Neuron (in vitro differentiated cells): Measurements from ENCODE around the gene THSD4.

Source experiments
- H2AFZ ChIP-seq: one replicate; pipeline ENCODE4 v1.6.1; 2013; ENCODE audit warnings: low read depth, mild to moderate bottlenecking, inconsistent platforms, low read length, moderate library complexity
- H3K27me3 ChIP-seq: one replicate; pipeline ENCODE4 v1.6.1; 2013; ENCODE audit warnings: low read length; ENCODE audit not compliant: insufficient read depth
- H3K36me3 ChIP-seq: one replicate; pipeline ENCODE4 v1.6.1; 2013; ENCODE audit warnings: low read length; ENCODE audit not compliant: insufficient read depth
- H3K4me1 ChIP-seq: one replicate; pipeline ENCODE4 v1.6.1; 2013; ENCODE audit warnings: low read length; ENCODE audit not compliant: insufficient read depth
- H3K4me3 ChIP-seq: 2 replicates; pipeline ENCODE4 v1.5.1; 2013; ENCODE audit warnings: mild to moderate bottlenecking, low read length, moderate library complexity
- H3K9me3 ChIP-seq: one replicate; pipeline ENCODE4 v1.6.1; 2013; ENCODE audit warnings: low read length

Gene THSD4

DNA sequence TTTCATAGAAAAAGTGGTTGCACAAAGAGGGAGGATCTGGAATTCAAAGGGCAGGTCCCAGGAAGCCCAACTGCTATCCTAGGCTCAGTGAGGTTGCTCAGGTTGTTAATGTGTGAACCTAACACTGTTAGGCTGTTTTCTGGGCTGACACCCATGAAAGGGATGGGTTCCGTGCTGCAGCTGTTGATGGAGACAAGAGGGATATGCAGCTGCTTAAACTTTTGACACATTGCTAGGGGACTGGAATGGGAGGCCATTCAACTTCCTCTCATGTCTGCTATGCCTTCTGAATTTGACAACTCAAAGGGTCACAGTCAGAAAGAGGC, 497.1 kb downstream of the THSD4 start:
- H3K4me1 ChIP-seq, result peaks cover 26% of the 10 kb centered on the region
- H3K4me3 ChIP-seq, result no peak overlapping the region
- H3K9me3 ChIP-seq, result no peaks in the 10 kb centered on the region
- H3K36me3 ChIP-seq, result no peaks in the 10 kb centered on the region
- H3K27me3 ChIP-seq, result no peaks in the 10 kb centered on the region
- H2AFZ ChIP-seq, result no peak overlapping the region

DNA sequence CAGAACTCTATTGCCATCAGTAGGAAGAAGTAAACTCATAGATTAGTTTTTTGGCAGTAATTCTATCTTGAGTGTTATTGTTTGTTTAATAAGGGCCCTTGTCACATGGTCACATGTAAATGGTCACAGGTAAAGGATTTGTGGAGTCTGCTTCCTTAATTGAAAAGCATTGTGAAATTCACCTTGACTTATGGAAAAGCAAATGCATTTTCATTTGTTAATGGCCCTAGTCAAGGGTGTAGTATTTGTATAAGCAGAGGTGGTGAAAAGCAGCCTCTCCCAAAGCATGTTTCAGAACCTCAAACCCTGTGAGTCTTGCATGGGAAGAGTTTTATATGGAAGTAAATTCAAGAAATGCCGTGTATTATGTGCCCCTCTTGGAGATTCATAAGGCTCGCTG, 497.6 kb downstream of the THSD4 start:
- no peaks in the 10 kb centered on the region for H3K36me3 ChIP-seq
- no peaks in the 10 kb centered on the region for H3K27me3 ChIP-seq

DNA sequence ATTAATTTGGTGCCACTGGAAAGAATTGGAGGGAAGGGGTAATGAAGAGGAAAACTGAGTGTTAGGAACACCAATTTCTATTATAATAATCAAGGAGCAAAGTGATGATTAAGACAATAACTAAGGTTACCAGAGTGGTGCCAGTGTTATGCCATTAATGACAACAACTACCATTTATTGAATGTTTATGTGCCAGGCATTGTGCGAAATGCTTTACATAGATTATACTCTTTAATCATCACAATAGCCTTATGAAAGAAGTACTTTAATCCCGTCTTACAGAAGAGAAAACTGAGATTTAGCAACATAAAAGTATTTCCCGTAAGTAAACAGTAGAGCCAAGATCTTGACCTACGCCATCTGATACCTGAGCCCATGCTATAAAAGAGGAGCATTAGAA, 507.8 kb downstream of the THSD4 start:
- no peaks in the 10 kb centered on the region for H3K27me3 ChIP-seq
- H3K4me3 ChIP-seq, result no peak overlapping the region
- no peaks in the 10 kb centered on the region for H3K9me3 ChIP-seq
- no peak overlapping the region for H2AFZ ChIP-seq
- H3K36me3 ChIP-seq, result no peaks in the 10 kb centered on the region
- H3K4me1 ChIP-seq, result no peaks in the 10 kb centered on the region

More for the DNA sequence above, 497.6 kb downstream of the THSD4 start:
- Histone ChIP-seq H3K4me1 (peaks cover 26% of the 10 kb centered on the region), H2AFZ (no peak overlapping the region), H3K9me3 (no peaks in the 10 kb centered on the region), H3K4me3 (no peak overlapping the region)

DNA sequence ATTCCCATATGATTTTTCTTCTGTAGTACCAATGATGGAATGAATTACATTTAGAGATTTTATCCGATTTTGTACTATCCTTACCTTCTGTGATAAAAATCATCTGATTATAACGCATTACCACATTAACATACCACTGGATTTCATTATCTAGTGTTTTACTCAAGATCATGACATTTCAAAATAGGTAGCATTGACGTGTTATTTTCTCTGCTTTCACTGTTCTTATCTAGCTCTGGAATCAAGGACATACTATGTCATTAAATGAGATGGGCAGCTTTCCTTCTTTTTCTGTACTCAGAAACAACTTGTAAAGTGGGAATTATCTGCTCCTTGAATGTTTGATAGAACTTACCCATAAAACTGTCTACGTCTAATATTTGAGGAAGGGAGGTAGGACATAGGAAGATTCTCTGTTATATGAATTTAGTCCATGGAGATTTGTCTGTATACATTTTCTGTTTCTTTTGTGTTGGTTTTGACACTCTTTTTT, 511.4 kb downstream of the THSD4 start:
- Histone ChIP-seq H2AFZ (no peak overlapping the region), H3K36me3 (no peaks in the 10 kb centered on the region), H3K4me3 (no peak overlapping the region), H3K9me3 (no peaks in the 10 kb centered on the region), H3K4me1 (peaks cover 14% of the 10 kb centered on the region), H3K27me3 (no peaks in the 10 kb centered on the region)

DNA sequence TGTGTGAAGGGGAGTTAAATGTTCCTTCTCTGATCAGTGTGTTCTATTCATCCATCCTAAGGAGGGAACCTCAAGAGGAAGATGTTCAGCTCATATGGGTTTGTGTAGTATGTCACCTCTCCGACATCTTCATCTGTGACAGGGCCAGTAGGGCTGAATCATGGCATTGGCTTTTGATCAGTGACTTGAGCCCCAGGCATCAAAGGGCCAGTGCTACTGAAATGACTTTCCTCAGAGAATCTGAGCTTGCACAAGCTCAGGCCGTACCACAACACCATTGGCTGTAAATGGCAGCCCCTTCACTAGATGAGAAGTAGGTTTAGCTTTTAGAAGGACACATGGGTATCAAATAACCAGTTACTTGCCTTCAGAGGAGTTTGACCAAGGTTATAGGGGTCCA, 511.9 kb downstream of the THSD4 start:
- no peaks in the 10 kb centered on the region for H3K27me3 ChIP-seq
- H3K36me3 ChIP-seq, result no peaks in the 10 kb centered on the region
- no peaks in the 10 kb centered on the region for H3K9me3 ChIP-seq
- peaks cover 14% of the 10 kb centered on the region for H3K4me1 ChIP-seq
- no peak overlapping the region for H2AFZ ChIP-seq
- no peak overlapping the region for H3K4me3 ChIP-seq

DNA sequence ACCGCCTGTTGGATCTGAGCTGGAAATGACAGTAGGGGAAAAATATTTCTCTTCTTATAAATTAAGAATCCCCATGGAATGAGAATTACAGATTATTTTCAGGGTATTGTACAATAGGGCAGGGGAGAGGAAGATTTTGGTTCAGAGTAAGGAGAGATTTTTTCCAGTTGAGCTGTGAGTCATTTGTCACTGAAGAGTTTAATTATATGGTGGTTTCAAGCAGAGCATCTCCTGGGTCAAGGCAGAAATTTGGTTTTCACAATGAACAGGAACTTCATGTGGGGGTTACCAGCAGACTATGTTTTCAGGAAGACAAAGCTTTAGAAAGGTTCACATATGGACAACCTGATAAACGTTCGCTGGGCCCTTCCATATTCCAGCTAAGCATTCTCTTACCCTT, 512.3 kb downstream of the THSD4 start:
- Histone ChIP-seq H3K36me3 (no peaks in the 10 kb centered on the region), H3K27me3 (no peaks in the 10 kb centered on the region), H3K9me3 (no peaks in the 10 kb centered on the region), H3K4me1 (peaks cover 14% of the 10 kb centered on the region), H2AFZ (no peak overlapping the region), H3K4me3 (no peak overlapping the region)

DNA sequence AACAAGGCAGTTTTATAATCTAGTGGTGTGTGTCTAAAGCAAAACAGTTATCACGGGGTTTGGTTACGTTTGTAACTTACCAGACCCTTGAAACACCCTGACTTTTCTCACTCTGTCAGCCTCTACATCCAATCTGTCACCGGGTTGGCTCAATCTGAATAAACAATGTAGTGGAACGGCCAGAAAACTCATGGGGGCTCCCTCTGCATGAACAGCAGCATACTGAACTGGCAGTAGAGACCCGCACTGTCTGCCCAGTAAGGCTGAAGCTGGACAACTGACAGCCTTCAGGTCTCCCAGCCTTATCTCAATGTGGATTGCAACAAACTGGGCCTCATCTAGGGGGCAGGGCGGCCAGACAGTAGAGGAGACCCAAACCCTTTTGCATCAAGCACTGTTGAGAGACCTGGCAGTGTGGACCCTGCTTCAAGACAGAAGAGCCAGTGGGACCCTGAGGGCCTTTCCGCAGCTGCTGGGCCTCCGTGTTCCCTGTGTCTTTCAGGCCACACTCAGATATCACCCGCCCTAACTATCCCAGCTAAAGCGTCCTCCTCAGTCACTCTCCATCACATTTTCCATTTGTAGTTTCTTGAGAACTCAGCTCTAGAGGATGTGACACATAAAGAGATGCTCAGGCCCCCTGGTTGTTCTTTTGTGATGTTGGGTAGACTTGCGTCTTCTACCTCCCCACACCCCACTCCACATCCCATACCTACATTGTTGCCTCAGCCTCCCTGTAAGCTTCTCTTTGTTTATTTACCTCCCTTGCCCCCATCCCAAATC, 513.9 kb downstream of the THSD4 start:
- no peaks in the 10 kb centered on the region for H3K27me3 ChIP-seq

DNA sequence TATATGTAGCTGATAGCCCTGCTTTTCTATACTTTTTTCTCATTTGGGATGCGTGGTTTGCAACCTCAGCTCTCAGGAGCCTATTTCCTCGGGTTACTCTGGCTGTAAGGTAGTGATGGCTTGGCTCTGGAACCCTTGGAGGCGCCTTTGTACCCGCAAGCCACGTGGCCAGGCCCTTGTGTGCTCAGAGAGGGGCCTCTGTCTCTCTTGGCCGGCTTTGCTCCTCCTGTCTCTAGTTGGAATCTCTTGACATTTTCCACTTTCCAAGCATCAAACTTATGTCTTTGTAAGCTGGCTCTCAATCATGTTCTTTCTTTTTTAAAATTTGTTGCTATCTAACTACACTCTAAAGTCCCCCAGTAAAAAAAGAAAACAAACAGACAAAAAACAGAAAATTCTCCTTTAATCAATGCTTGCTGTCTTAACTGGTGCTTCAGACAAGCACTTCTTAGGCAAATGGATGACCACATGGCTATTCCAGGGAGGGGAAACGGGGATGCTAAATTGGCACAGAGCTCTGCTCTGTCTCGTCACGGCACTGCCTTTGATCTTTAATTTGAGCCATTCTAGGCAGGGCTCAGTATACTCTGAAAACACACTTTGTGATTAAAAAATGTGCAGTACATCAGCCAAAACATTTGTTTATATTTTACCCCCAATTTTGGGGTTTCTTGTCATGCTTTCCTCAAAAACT, 514.7 kb downstream of the THSD4 start:
- H3K4me1 ChIP-seq, result peaks cover 23% of the 10 kb centered on the region
- H3K4me3 ChIP-seq, result no peak overlapping the region
- no peak overlapping the region for H2AFZ ChIP-seq
- no peaks in the 10 kb centered on the region for H3K9me3 ChIP-seq
- H3K27me3 ChIP-seq, result no peaks in the 10 kb centered on the region
- H3K36me3 ChIP-seq, result no peaks in the 10 kb centered on the region

More for the DNA sequence above, 513.9 kb downstream of the THSD4 start:
- Histone ChIP-seq H3K9me3 (no peaks in the 10 kb centered on the region), H3K36me3 (no peaks in the 10 kb centered on the region), H3K4me1 (peaks cover 16% of the 10 kb centered on the region), H2AFZ (no peak overlapping the region), H3K4me3 (no peak overlapping the region)

DNA sequence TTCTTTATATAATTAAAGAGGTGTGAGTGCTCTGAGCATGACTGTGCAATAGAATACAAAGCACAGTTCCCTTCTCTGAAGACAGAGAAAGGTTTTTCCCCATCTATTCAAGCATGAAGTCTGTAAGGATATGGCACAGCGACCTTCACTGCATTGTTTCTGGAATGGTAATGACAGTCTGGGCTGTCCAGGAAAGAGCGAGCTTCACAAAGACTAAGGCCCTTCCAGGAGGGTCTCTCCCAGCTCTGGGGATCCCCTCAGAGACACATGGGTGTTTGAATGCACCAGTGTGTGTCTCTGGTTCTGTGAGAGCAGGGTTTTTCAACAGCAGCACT, 515.2 kb downstream of the THSD4 start:
- H3K4me1 ChIP-seq, result peaks cover 28% of the 10 kb centered on the region
- H2AFZ ChIP-seq, result no peak overlapping the region
- no peaks in the 10 kb centered on the region for H3K9me3 ChIP-seq
- no peaks in the 10 kb centered on the region for H3K27me3 ChIP-seq
- H3K4me3 ChIP-seq, result no peak overlapping the region
- no peaks in the 10 kb centered on the region for H3K36me3 ChIP-seq

DNA sequence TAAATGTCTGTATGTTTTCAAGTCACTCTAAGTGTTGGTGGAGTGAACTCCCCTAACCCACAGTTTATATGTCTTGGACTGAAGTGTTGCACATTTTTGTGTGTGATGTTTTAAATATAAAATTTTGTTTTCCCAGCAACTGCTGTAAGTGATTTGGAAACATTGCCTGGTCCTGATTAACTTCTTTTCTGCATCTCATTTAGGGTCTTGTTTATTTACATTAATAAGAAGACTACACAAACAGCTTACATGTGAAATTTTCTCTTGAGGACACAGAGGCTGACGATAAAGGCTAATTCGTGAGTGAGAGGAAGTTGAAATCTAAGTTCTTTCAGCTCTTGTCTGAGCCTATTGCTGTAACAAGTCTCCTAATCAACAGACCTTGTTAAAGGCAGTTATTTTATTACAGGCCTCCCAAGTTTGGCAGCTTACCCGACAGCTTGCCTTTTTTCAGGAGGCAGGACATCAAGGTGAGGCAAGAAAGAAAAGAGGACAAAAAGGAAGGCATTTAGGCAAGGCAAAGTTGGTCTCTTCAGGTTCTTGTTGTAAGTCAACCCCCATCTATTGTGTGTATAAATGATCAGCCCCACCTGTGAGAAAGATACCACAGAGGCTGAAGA, 517.4 kb downstream of the THSD4 start:
- no peaks in the 10 kb centered on the region for H3K27me3 ChIP-seq
- H3K36me3 ChIP-seq, result no peaks in the 10 kb centered on the region
- H3K4me1 ChIP-seq, result peaks cover 30% of the 10 kb centered on the region
- no peaks in the 10 kb centered on the region for H3K9me3 ChIP-seq
- H2AFZ ChIP-seq, result no peak overlapping the region
- no peak overlapping the region for H3K4me3 ChIP-seq

DNA sequence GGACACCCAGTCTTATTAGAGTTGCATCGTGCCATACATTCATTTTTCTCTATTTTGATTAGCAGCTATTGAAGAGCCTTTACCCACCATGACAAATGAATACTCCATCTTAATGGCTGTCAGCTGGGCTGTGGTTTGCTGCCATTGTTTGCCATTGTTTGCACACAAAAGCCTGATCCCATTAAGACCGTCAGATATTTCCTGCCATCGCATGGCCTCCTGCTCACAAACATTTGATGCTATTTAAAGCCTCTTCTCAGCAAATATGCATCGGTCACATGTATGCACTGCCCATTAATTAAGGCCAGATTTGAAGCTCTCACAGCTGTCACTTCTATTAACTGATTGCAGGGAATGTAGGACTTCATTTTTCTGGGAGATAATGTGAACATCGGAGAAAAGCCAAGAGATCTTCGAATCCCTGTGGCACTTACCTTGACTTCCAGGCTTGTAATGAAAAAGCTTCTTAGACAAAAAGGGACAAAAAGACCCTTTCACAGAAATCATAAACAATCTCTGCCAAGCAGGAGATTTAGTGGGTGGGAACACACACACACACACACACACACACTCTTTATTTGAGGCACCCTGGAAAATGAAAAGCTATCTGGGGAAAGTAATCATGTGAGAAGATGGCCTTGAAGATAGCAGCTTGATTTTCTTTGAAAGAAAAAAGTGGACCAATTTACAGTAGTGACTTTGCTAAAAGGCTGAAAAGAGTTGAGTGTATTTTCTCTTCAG, 519.7 kb downstream of the THSD4 start:
- Histone ChIP-seq H2AFZ (no peak overlapping the region), H3K4me3 (no peak overlapping the region), H3K4me1 (peaks cover 23% of the 10 kb centered on the region)

DNA sequence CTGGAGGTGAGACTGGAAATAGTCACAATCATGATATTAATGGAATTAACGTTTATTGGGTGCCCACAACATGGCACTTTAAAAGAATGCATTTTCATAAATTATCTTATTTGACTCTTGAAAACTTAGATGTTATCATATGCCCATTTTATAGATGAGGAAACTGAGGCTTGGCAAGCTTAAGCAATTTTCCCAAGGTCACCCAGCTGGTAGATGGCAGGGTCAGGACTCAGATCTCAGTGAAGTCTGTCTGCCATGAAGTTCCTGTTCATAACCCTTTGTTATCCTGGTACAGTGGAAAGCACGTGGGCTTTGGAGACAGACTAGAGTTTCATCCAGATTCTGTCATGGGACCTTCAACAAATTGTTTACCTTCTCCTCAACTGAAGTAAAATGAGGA, 520.5 kb downstream of the THSD4 start:
- H3K27me3 ChIP-seq, result no peaks in the 10 kb centered on the region
- peaks cover 16% of the 10 kb centered on the region for H3K4me1 ChIP-seq
- H2AFZ ChIP-seq, result no peak overlapping the region
- H3K9me3 ChIP-seq, result no peaks in the 10 kb centered on the region
- no peak overlapping the region for H3K4me3 ChIP-seq
- no peaks in the 10 kb centered on the region for H3K36me3 ChIP-seq

More for the DNA sequence above, 519.7 kb downstream of the THSD4 start:
- Histone ChIP-seq H3K9me3 (no peaks in the 10 kb centered on the region), H3K36me3 (no peaks in the 10 kb centered on the region), H3K27me3 (no peaks in the 10 kb centered on the region)

DNA sequence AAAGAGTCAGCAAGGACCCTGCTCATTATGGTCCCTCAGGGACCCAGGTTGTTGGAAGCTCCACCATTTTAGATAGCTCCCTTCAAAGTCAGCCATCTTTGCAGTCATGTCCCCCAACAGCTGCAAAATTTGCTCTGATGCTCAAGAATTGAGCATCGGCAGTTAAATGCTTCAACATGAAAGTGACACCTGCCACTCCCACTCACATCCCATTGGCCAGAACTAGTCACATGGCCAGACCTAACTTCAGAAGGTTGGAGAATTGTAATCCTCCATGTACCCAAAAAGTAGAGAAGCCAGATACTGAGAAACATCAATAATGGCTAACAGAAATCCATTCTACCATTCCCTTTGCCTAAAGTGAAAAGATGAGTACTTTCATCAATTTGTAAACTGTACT, 523.6 kb downstream of the THSD4 start:
- H3K4me3 ChIP-seq, result no peak overlapping the region
- no peaks in the 10 kb centered on the region for H3K27me3 ChIP-seq
- peaks cover 16% of the 10 kb centered on the region for H3K4me1 ChIP-seq
- H3K36me3 ChIP-seq, result no peaks in the 10 kb centered on the region
- no peak overlapping the region for H2AFZ ChIP-seq
- no peaks in the 10 kb centered on the region for H3K9me3 ChIP-seq
